OCI-LY7 (cell line): ENCODE data around the gene HECW1.

Experiments used
- CTCF ChIP-seq: fragments of 200-600 bp; sonication (generic); conservative IDR thresholded peaks from 2 replicates; pipeline ENCODE4 v1.5.1; 2014; ENCODE audit warnings: mild to moderate bottlenecking, antibody characterized with exemption, low read length, moderate library complexity, mixed read lengths
- EZH2phosphoT487 ChIP-seq: fragments of 200-600 bp; sonication (generic); IDR thresholded peaks from 2 replicates; pipeline ENCODE4 v1.6.1; 2018; ENCODE audit warnings: low read depth, borderline replicate concordance, mild to moderate bottlenecking, mixed run types, antibody characterized with exemption, low read length, moderate library complexity, mixed read lengths

GRCh38 chr7:43485580-43485979 lies 373.1 kb downstream of the HECW1 start:
- TF ChIP-seq CTCF (no peak), EZH2phosphoT487 (no peak)
